Measurements from ENCODE around the gene STARD13. TPM values are rescaled to one million over a fixed set of nuclear protein-coding genes. Genes with fewer than 3 reads are reported as not detected.

STARD13 gene
- total and polyA plus RNA-seq, 8 donors: 7.8 to 29.4 (median 16.2) TPM

DNA sequence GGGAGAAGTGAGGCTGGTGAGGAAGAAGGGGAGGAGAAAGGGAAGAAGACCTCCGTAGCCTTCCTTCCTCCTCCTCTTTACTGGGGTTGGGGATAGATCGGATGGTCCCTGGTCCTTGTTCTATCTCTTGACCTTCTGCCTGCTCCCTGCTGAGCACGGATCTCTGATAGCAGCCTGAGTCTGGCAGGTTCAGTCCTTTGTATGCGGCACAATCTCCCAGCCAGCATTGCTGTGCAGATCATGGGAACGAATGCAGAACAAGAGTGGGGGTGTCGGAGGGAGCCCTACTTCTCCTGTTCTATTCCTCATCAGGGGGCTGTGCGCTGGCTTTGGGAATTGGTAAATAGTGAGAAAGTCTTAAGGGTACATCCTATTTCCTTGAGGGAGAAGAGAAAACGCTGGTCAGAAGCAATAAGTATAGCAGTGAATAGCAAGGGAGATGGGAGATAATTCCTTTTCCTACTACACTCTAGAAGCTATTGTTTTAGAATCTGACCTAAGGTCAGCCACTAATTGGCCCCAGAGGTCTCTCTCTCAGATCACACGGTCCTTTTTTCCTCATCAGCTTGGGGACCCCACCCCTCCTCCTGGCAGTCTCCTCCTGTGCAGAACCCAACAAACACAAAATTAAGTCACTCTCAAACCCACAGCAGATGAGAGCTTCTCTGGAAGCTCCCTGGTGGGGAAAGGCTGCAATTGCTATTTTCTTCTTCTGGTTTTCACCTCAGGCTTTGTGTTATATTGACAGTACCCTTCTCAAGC lies 228.4 kb downstream of the STARD13 start:
- Histone ChIP-seq H3K4me3 (no peak overlapping the region), H3K36me3 (no peaks in the 10 kb centered on the region), H3K4me1 (no peaks in the 10 kb centered on the region), H3K27ac (no peak overlapping the region), H3K9me3 (no peaks in the 10 kb centered on the region), H3K27me3 (no peaks in the 10 kb centered on the region)
- intact Hi-C loops (cut with DNase I): no loop called here
- WGBS, 2 donors: 33 to 41% methylated on average over 9 of the region's 9 CpGs
- FAIRE-seq (no peak), DNase-seq (no peak), ATAC-seq (peak in 1 of 4 donors; percentile 40)
- TF ChIP-seq, protein P1, sequence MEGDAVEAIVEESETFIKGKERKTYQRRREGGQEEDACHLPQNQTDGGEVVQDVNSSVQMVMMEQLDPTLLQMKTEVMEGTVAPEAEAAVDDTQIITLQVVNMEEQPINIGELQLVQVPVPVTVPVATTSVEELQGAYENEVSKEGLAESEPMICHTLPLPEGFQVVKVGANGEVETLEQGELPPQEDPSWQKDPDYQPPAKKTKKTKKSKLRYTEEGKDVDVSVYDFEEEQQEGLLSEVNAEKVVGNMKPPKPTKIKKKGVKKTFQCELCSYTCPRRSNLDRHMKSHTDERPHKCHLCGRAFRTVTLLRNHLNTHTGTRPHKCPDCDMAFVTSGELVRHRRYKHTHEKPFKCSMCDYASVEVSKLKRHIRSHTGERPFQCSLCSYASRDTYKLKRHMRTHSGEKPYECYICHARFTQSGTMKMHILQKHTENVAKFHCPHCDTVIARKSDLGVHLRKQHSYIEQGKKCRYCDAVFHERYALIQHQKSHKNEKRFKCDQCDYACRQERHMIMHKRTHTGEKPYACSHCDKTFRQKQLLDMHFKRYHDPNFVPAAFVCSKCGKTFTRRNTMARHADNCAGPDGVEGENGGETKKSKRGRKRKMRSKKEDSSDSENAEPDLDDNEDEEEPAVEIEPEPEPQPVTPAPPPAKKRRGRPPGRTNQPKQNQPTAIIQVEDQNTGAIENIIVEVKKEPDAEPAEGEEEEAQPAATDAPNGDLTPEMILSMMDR (IDR thresholded peaks at IDR 0.05): no peak

DNA sequence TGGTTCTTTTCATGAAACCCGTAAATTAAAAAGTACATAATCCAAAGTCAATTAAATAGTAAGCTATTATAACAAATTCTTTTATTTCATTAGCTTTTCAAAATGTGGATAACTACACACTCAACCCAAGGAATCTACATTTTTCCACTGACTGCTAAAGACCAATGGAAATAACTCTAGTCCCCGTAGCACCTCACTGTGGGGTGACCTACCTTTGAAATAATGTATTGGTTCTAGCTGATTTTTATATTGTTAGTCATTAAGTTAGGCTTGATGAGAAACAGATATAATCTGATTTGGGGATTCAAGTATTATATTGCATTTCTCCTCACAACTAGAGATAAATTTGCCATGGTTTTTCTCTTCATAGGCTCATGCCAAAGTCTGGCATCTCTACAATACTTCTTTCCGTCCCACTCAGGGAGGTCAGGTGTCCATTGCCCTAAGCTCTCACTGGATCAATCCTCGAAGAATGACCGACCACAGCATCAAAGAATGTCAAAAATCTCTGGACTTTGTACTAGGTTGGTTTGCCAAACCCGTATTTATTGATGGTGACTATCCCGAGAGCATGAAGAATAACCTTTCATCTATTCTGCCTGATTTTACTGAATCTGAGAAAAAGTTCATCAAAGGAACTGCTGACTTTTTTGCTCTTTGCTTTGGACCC lies 232.0 kb downstream of the STARD13 start:
- Histone ChIP-seq H3K36me3 (no peaks in the 10 kb centered on the region), H3K4me3 (no peak overlapping the region), H3K4me1 (no peaks in the 10 kb centered on the region), H3K27ac (no peak overlapping the region), H3K9me3 (no peaks in the 10 kb centered on the region), H3K27me3 (no peaks in the 10 kb centered on the region)
- TF ChIP-seq, protein P1 (IDR thresholded peaks at IDR 0.05): no peak
- intact Hi-C loops (cut with DNase I): no loop called here
- FAIRE-seq (no peak), ATAC-seq (no peak), DNase-seq (no peak)
- WGBS, 2 donors: 46 to 52% methylated on average over 7 of the region's 7 CpGs
